ENCODE data around the gene PPP3CA. TPM values are rescaled to one million over a fixed set of nuclear protein-coding genes. Genes with fewer than 3 reads are reported as not detected.
A peak's percentile ranks its signal among the peaks of the same experiment; 100 is the strongest.

PPP3CA gene
- total and polyA plus RNA-seq, 2 of the 13 experiments (the other 11 are each of a cell fraction or from before 2014, with no cell fraction given), result 4.8 to 13.2 TPM

GRCh38 chr4:101169044-101170014 is 178.0 kb downstream of the PPP3CA start:
- H3K36me3 ChIP-seq (replicated peaks in 1 of 2; ENCODE audit: control insufficient read depth in 1 of 2, insufficient read depth in 2 of 2, low read length in 2 of 2), result no peaks in the 10 kb centered on the region
- in situ Hi-C loops (cut with HindIII; ENCODE audit: extremely low pct_ligation_motif_present, low pct_unique_long_range_greater_than_20kb) (loop anchor here (10.0 kb wide), 1 partner anchor 565 kb away; no protein-coding TSS in a partner anchor), intact Hi-C loops (cut with micrococcal nuclease; ENCODE audit: unreplicated experiment) (loop anchor here (1.0 to 5.0 kb wide), 6 partner anchors 55 to 561 kb away; partner anchors contain the start of gene PPP3CA)
- ATAC-seq (peak; percentile 100), FAIRE-seq (peak; percentile 86), DNase-seq (ENCODE audit: low spot score) (peak; percentile 83)
- H3K4me3 ChIP-seq (replicated peaks in 1 of 3; ENCODE audit: insufficient read depth in 1 of 3, low read depth in 2 of 3, low read length in 3 of 3), result no peak overlapping the region; a peak in 1 of 6 replicates
- ChIA-PET CTCF (ENCODE audit: low intra/inter-chr PET ratio, low total read pairs) (interaction anchor here (3.0 kb wide), 1 partner anchor 561 kb away, joined by 27 read pairs; no protein-coding TSS in a partner anchor), POLR2A (no interaction called here)
- H4K20me1 ChIP-seq (ENCODE audit: insufficient read depth, low read length), result no peaks in the 10 kb centered on the region
- peaks cover 46% of the 10 kb centered on the region for H3K4me1 ChIP-seq (ENCODE audit: insufficient read depth, low read length)
- H3K27me3 ChIP-seq (ENCODE audit: control insufficient read depth in 1 of 2, insufficient read depth in 2 of 2, low read length in 2 of 2), result no peaks in the 10 kb centered on the region; a peak in 1 of 5 replicates
- no TSS peak for BruUV-seq (replicated peaks)
- no peak overlapping the region for H3K9ac ChIP-seq (ENCODE audit: insufficient read depth, low read depth, low read length)
- H3K4me2 ChIP-seq (ENCODE audit: low read depth, low read length), result peak overlapping the region; percentile 57
- WGBS (ENCODE audit: low lambda C conversion rate), result 18% methylated on average over 6 of the region's 6 CpGs
- no peak overlapping the region for H2AFZ ChIP-seq (ENCODE audit: low read length)
- H3K27ac ChIP-seq (ENCODE audit: extremely low read length, insufficient read depth, low read length), result no peak overlapping the region
- no peaks in the 10 kb centered on the region for H3K9me3 ChIP-seq (ENCODE audit: low read length)
- H3K79me2 ChIP-seq (ENCODE audit: insufficient read depth, low read length), result no peaks in the 10 kb centered on the region
- TF ChIP-seq GLMP (CRISPR knock-in tag; IDR thresholded peaks at IDR 0.05; ENCODE audit: borderline replicate concordance) (no peak), PCBP2 (optimal IDR thresholded peaks at IDR 0.05; ENCODE audit: low read depth, low read length, poor library complexity, severe bottlenecking) (no peak), ETV5 (CRISPR knock-in tag; IDR thresholded peaks at IDR 0.05; ENCODE audit: borderline replicate concordance) (peak; percentile 90; the same call in 1 of the 2 replicates), ZNF263 (CRISPR knock-in tag; IDR thresholded peaks at IDR 0.05) (no peak), ZNF180 (CRISPR knock-in tag; IDR thresholded peaks at IDR 0.05; ENCODE audit: borderline replicate concordance, low read depth) (no peak), ZNF274 (CRISPR knock-in tag; IDR thresholded peaks at IDR 0.05) (no peak), HOXD1 (CRISPR knock-in tag; IDR thresholded peaks at IDR 0.05) (0 out of 2 replicates have a peak, but pooled peaks have one; percentile 70), ZNF383 (CRISPR knock-in tag; IDR thresholded peaks at IDR 0.05; ENCODE audit: borderline replicate concordance) (no peak), ZNF484 (CRISPR knock-in tag; IDR thresholded peaks at IDR 0.05; ENCODE audit: borderline replicate concordance, low read depth) (no peak), ZNF878 (CRISPR knock-in tag; IDR thresholded peaks at IDR 0.05) (no peak), SIX1 (CRISPR knock-in tag; IDR thresholded peaks at IDR 0.05; ENCODE audit: borderline replicate concordance) (peak; percentile 24; the same call in 1 of the 2 replicates), ZNF75D (CRISPR knock-in tag; IDR thresholded peaks at IDR 0.05; ENCODE audit: borderline replicate concordance) (no peak), HCFC1 (IDR thresholded peaks at IDR 0.05; ENCODE audit: low read depth, low read length) (no peak), ZNF670 (CRISPR knock-in tag; IDR thresholded peaks at IDR 0.05; ENCODE audit: borderline replicate concordance) (no peak), HHEX (CRISPR knock-in tag; IDR thresholded peaks at IDR 0.05) (peak; percentile 55; the same call in 1 of the 2 replicates), MATR3 (CRISPR knock-in tag; IDR thresholded peaks at IDR 0.05) (no peak), ZNF749 (CRISPR knock-in tag; IDR thresholded peaks at IDR 0.05; ENCODE audit: borderline replicate concordance) (no peak), ZBTB1 (CRISPR knock-in tag; IDR thresholded peaks at IDR 0.05; ENCODE audit: borderline replicate concordance) (no peak), NFE2 (CRISPR knock-in tag; IDR thresholded peaks at IDR 0.05) (no peak), SCMH1 (CRISPR knock-in tag; IDR thresholded peaks at IDR 0.05; ENCODE audit: borderline replicate concordance) (no peak), SNAI1 (CRISPR knock-in tag; IDR thresholded peaks at IDR 0.05; ENCODE audit: borderline replicate concordance) (no peak), RAD21 (CRISPR knock-in tag; IDR thresholded peaks at IDR 0.05) (peak; percentile 96), RFXAP (CRISPR knock-in tag; IDR thresholded peaks at IDR 0.05; ENCODE audit: borderline replicate concordance) (0 out of 2 replicates have a peak, but pooled peaks have one; percentile 39), ZNF431 (CRISPR knock-in tag; IDR thresholded peaks at IDR 0.05; ENCODE audit: borderline replicate concordance, low read depth) (no peak)
